K562 (cell line): ENCODE results near the gene IRGQ. TPM values are rescaled to one million over a fixed set of nuclear protein-coding genes. Genes with fewer than 3 reads are reported as not detected.
A peak's percentile ranks its signal among the peaks of the same experiment; 100 is the strongest.

Experiments used
- ATAC-seq: fragments of 200-7000 bp; cut with Tn5 transposase; 3 replicates; pipeline ENCODE4 v1.9.1; 2020; ENCODE audit warnings: moderate library complexity
- BruUV-seq: library from RNA; stranded (reverse); fragments of 400-500 nt; replicated peaks from 2 replicates; lab custom pipeline; 2021; lab: Mats Ljungman, UMichigan
- CTCF ChIA-PET: fragments of 300-600 bp; formaldehyde crosslinking; extraction: SDS; loops from one replicate; lab custom pipeline; 2021; ENCODE audit warnings: low intra/inter-chr PET ratio; lab: Yijun Ruan, JAX
- POLR2A ChIA-PET: fragments of 300-600, 350-650 bp; sonication (Branson Sonifier 250); formaldehyde crosslinking; extraction: SDS; loops from one replicate; lab custom pipeline; 2021; ENCODE audit warnings: antibody characterized with exemption, inconsistent platforms; lab: Yijun Ruan, JAX
- DNase-seq, 4 experiments: peaks; one replicate each; pipeline versions ENCODE4 v3.0.0 to v3.0.0-alpha.2; 2011 to 2018; ENCODE audit warnings: low spot score in 3 of 4, mixed read lengths in 3 of 4; ENCODE audit errors: extremely low read depth in 1 of 4
- FAIRE-seq: peaks from 2 replicates; lab custom pipeline; 2011; peaks lifted over from hg19 to GRCh38; lab: Jason Lieb, UNC
- H2AFZ ChIP-seq: 2 replicates; pipeline ENCODE4 v1.6.0; 2011; ENCODE audit warnings: low read depth, low read length, control low read depth, inconsistent platforms
- H3K27ac ChIP-seq: fragments of 200-600 bp; 3 replicates; pipeline ENCODE4 v1.8.0; 2011; ENCODE audit warnings: low read depth, mild to moderate bottlenecking, control low read depth, inconsistent platforms, low read length, moderate library complexity, mixed read lengths; ENCODE audit errors: extremely low read depth
- H3K27me3 ChIP-seq, 2 experiments: fragments of 300-600 bp in 1 of 2; 2 replicates in 1 of 2; 3 replicates in 1 of 2; pipeline versions ENCODE4 v1.6.0 to v1.8.0; 2011; ENCODE audit warnings: inconsistent platforms in 2 of 2, low read length in 2 of 2, mild to moderate bottlenecking in 1 of 2, mixed read lengths in 1 of 2, moderate library complexity in 1 of 2; ENCODE audit not compliant: control insufficient read depth in 2 of 2, insufficient read depth in 2 of 2
- H3K36me3 ChIP-seq: fragments of 300-600 bp; 3 replicates; pipeline ENCODE4 v1.8.0; 2011; ENCODE audit warnings: mild to moderate bottlenecking, low read length, inconsistent platforms; ENCODE audit not compliant: control insufficient read depth, insufficient read depth
- H3K4me1 ChIP-seq, 2 experiments: fragments of 200-600 bp in 1 of 2; replicated peaks in 1 of 2; 2 replicates in 1 of 2; 3 replicates in 1 of 2; pipeline versions ENCODE4 v1.5.1 to v1.8.0; 2011; ENCODE audit warnings: inconsistent platforms in 2 of 2, low read length in 2 of 2, mild to moderate bottlenecking in 1 of 2, mixed read lengths in 1 of 2, moderate library complexity in 1 of 2; ENCODE audit not compliant: control insufficient read depth in 2 of 2, insufficient read depth in 2 of 2
- H3K4me2 ChIP-seq: 2 replicates; pipeline ENCODE4 v1.6.1; 2011; ENCODE audit warnings: low read length, control low read depth, inconsistent platforms, mixed read lengths; ENCODE audit not compliant: insufficient read depth
- H3K4me3 ChIP-seq: fragments of 200-600 bp; sonication (generic), shearing (Covaris generic); 2 replicates; pipeline ENCODE4 v1.5.1; 2016; ENCODE audit warnings: control low read depth, inconsistent platforms
- H3K79me2 ChIP-seq: fragments of 200-600 bp; 3 replicates; pipeline ENCODE4 v1.8.0; 2011; ENCODE audit warnings: low read length, inconsistent platforms; ENCODE audit not compliant: control insufficient read depth, insufficient read depth
- H3K9ac ChIP-seq, 2 experiments: 2 replicates each; pipeline versions ENCODE4 v1.6.0 to v1.6.1; 2011; ENCODE audit warnings: low read depth in 2 of 2, low read length in 2 of 2, control low read depth in 1 of 2, inconsistent platforms in 1 of 2, mild to moderate bottlenecking in 1 of 2, mixed read lengths in 1 of 2; ENCODE audit not compliant: insufficient read depth in 1 of 2
- H3K9me1 ChIP-seq: one replicate; pipeline ENCODE4 v1.6.0; 2011; ENCODE audit warnings: inconsistent platforms, mild to moderate bottlenecking, low read length, moderate library complexity; ENCODE audit not compliant: control insufficient read depth, insufficient read depth
- H3K9me3 ChIP-seq: replicated peaks from 2 replicates; pipeline ENCODE4 v1.5.1; 2011; ENCODE audit warnings: low read depth, low read length, inconsistent platforms; ENCODE audit not compliant: control insufficient read depth, insufficient read depth
- H4K20me1 ChIP-seq: replicated peaks from 2 replicates; pipeline ENCODE4 v1.6.1; 2011; ENCODE audit warnings: low read length, inconsistent platforms, mixed read lengths; ENCODE audit not compliant: control insufficient read depth, insufficient read depth
- ARHGAP35 ChIP-seq: fragments of 450-650 bp; IDR thresholded peaks from 2 replicates; pipeline ENCODE4 v1.6.1; 2018; ENCODE audit not compliant: partially characterized antibody
- CHAMP1 ChIP-seq: fragments of 450-650 bp; IDR thresholded peaks from 2 replicates; pipeline ENCODE4 v1.6.1; 2016; ENCODE audit warnings: mild to moderate bottlenecking
- POLR2G ChIP-seq: fragments of 200-400 bp; formaldehyde crosslinking; IDR thresholded peaks from 2 replicates; pipeline ENCODE4 v1.6.1; 2017; ENCODE audit warnings: low read depth, mild to moderate bottlenecking, antibody characterized with exemption, low read length, moderate library complexity
- RBFOX2 ChIP-seq: fragments of 200-400 bp; formaldehyde crosslinking; IDR thresholded peaks from 2 replicates; pipeline ENCODE4 v1.6.1; 2017; ENCODE audit warnings: low read depth, mild to moderate bottlenecking, low read length, moderate library complexity
- TARDBP ChIP-seq: fragments of 450-650 bp; IDR thresholded peaks from 2 replicates; pipeline ENCODE4 v1.6.1; 2016
- ZNF445 ChIP-seq: fragments of 250-450 bp; sonication (Bioruptor Pico); IDR thresholded peaks from 2 replicates; pipeline ENCODE4 v1.4.0; 2020; ENCODE audit warnings: low read depth, mild to moderate bottlenecking, moderate library complexity
- WGBS: fragments of 100-300 bp; shearing (Covaris generic); methylation state at CpG from one replicate; pipeline ENCODE4 v1.1.6; 2016; ENCODE audit warnings: low coverage, mixed read lengths; ENCODE audit not compliant: insufficient coverage; ENCODE audit errors: missing lambda C conversion rate; 5-methylcytosine and 5-hydroxymethylcytosine counted together
- in situ Hi-C: fragments of 300-500 bp; cut with MboI; formaldehyde crosslinking; loops from 4 replicates; pipeline ENCODE4 v1.15.0; 2018; ENCODE audit warnings: inconsistent platforms, mixed read lengths
- intact Hi-C: fragments of 100-400 bp; cut with micrococcal nuclease; formaldehyde crosslinking; loops from 2 replicates; pipeline ENCODE4 v1.14.2; 2022
- polyA plus RNA-seq, 8 experiments: library from polyadenylated mRNA; depleted of rRNA in 4 of 8; stranded (reverse) in 5 of 8; unstranded in 3 of 8; fragments of >200 nt; fragmentation: Nextera tagmentation in 2 of 8; fragmentation: Illumina TruSeq in 1 of 8; extraction: Ambion mirVana in 2 of 8; extraction: Trizol in 1 of 8; gene quantifications; 2 replicates each; pipeline versions ENCODE4 v1.2.1 to v1.2.3, GENCODE V29; 2011 to 2014; ENCODE audit warnings: inconsistent platforms in 1 of 8, missing spikeins in 1 of 8
- total RNA-seq, 7 experiments: library from RNA; depleted of rRNA in 6 of 7; stranded (reverse); fragments of >200 nt in 6 of 7; fragmentation: Illumina TruSeq in 2 of 7; extraction: Trizol in 2 of 7; gene quantifications; 2 replicates each; pipeline versions ENCODE4 v1.2.1 to v1.2.3, GENCODE V29; 2011 to 2021; ENCODE audit warnings: low replicate concordance in 1 of 7

IRGQ gene
- total and polyA plus RNA-seq, 9 of the 15 experiments (the other 6 are each of a cell fraction or from before 2014, with no cell fraction given) = 3.5 to 19.2 (median 7.9) TPM

DNA sequence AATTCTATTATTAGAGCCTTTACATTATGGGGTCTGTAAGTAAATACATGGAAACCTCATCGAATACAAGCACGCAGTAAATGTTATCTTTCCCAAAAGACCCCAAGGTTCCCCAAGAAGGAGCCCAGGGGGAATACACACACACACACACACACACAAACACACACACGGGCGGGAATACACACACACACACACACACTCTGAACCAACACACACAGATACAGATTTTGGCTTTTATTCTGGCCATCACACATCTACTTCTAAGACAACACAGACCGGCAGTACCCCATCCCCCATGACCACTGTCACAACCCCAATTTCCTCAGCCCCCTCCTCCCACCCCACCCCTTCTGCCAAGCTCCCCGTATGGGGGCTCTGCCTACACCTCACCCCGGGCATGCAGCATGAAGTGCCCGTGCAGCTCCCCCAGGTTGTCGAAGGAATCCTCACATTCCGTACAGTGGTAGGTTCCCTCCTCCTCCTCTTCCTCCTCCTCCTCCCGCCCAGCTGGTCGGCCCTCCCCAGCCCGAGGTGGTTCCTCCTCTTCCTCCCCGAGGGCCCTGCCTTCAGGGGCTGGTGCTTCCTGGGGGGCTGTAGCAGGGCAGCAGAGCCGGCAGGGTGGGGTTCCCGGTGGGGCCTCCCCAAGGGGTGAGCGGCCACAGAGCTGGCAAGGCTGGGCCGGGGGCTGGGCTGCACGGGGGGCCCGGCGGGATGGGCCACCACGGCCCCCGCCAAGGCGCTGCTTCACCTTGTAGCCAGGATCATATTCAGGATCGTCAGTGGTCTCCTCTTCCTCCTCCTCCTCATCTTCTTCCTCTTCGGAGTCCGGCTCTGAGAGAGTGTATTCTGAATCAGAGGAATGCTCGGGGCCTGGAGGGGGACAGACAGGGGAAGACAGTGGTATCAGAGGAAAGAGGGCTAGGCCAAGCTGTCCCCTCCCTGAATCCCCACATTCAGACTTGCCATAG, 11.6 kb upstream of the IRGQ start:
- intact Hi-C loops = no loop called here
- FAIRE-seq (no peak), ATAC-seq (no peak), DNase-seq (no peak)
- in situ Hi-C loops = no loop called here
- ChIA-PET CTCF (no interaction called here), POLR2A (interaction anchor here (4.2 to 8.7 kb wide), 2 partner anchors 8 to 10 kb away, joined by 35 to 60 read pairs; partner anchors contain the start of genes IRGQ and ZNF576)
- H3K4me1 ChIP-seq = peaks cover 20 to 26% of the 10 kb centered on the region in 2 experiments
- peaks cover 6% of the 10 kb centered on the region for H3K9me1 ChIP-seq
- H3K27ac ChIP-seq = no peak overlapping the region
- peaks cover 8% of the 10 kb centered on the region; the same call in 2 of the 3 replicates for H3K79me2 ChIP-seq
- H2AFZ ChIP-seq = no peak overlapping the region
- no peak overlapping the region for H3K4me2 ChIP-seq
- no peaks in the 10 kb centered on the region for H4K20me1 ChIP-seq
- 0 out of 4 replicates have a peak overlapping the region, but pooled peaks of 1 of the 2 experiments have one; percentile 36 for H3K9ac ChIP-seq
- WGBS = 87% methylated on average over 10 of the region's 28 CpGs
- H3K36me3 ChIP-seq = peaks cover 41% of the 10 kb centered on the region; the same call in 2 of the 3 replicates
- H3K9me3 ChIP-seq = no peaks in the 10 kb centered on the region
- peak; percentile 59; the same call in 1 of the 2 replicates for TF ChIP-seq POLR2G
- TF ChIP-seq CHAMP1 = no peak
- TF ChIP-seq ARHGAP35 = peak; percentile 28
- 0 out of 2 replicates have a peak, but pooled peaks have one; percentile 34 for TF ChIP-seq RBFOX2
- no peak for TF ChIP-seq TARDBP
- no peak for TF ChIP-seq ZNF445 (CRISPR knock-in tag)
- no peaks in the 10 kb centered on the region for H3K27me3 ChIP-seq
- BruUV-seq = TSS peak; percentile 62
- H3K4me3 ChIP-seq = no peak overlapping the region
